Measurements from ENCODE around the gene ITPRID2.
"Not testable (repeated sequence)": the region's sequence is repeated elsewhere in the genome, so short reads cannot be mapped to it uniquely, and the experiment has no call there.

Gene ITPRID2

DNA sequence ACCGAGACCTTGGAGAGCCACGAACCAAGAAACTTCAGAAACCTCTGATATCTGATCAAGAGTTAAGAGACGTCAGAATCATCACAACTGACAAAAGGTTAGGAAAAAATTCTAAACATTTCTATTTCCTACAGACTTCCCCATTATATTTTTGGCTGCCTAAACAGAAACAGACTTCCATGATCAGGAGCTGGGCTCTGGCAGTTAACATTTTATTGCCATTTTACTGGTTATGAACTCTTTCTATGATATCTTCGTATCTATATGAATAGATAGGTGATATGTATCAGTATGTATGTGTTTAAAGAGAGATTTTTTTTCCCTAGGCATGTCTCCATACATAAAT is 63.0 kb downstream of the ITPRID2 start:
- intact Hi-C loops (cut with DNase I) = loop anchor here (2.0 to 10.0 kb wide), 3 partner anchors 60 to 212 kb away; partner anchors contain the start of gene ITPRID2
- DNase-seq = no peak

- no peak for DNase-seq
- intact Hi-C loops (cut with DNase I) = loop anchor here (2.0 to 10.0 kb wide), 3 partner anchors 60 to 212 kb away; partner anchors contain the start of gene ITPRID2
These were observed 63.5 kb downstream of the ITPRID2 start for GRCh38 chr2:181955010-181955409.

DNA sequence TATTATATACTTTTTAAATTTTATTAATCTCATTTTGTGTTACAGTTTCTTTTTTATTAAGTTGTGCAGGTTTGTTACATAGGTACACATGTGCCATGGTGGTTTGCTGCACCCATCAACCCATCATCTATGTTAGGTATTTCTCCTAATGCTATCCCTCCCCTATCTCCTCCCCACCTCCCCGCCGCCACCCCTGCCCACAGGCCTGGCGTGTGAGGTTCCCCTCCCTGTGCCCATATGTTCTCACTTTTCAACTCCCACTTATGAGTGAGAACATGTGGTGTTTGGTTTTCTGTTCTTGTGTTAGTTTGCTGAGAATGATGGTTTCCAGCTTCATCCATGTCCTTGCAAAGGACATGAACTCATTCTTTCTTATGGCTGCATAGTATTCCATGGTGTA is 64.3 kb downstream of the ITPRID2 start:
- not testable (repeated sequence) for DNase-seq
- intact Hi-C loops (cut with DNase I) = loop anchor here (2.0 to 10.0 kb wide), 3 partner anchors 61 to 213 kb away; partner anchors contain the start of gene ITPRID2

- DNase-seq = no peak
- intact Hi-C loops (cut with DNase I) = loop anchor here (10.0 kb wide), 2 partner anchors 63 to 117 kb away; partner anchors contain the start of gene ITPRID2
These were observed 66.1 kb downstream of the ITPRID2 start for GRCh38 chr2:181957668-181958067.

DNA sequence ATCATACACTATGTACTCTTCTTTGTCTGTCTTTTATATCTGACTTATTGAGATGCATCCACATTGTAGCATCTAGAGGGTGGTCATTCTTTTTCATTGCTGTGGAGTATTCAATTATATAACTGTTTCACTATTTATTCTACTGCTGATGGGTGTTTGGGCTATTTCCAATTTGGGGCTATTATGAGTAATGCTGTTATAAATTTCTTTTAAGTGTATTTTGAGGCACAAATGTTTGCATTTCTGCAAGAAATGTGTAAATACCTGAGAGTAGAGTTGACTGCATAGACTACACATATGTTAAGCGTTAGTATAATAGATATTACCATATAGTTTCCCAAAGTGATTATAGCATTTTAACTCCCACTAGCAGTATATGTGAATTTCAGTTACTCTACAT is 67.2 kb downstream of the ITPRID2 start:
- intact Hi-C loops (cut with DNase I) = loop anchor here (10.0 kb wide), 2 partner anchors 64 to 116 kb away; partner anchors contain the start of gene ITPRID2
- no peak for DNase-seq

GRCh38 chr2:181959508-181959907 is 68.0 kb downstream of the ITPRID2 start:
- intact Hi-C loops (cut with DNase I) = loop anchor here (10.0 kb wide), 2 partner anchors 65 to 115 kb away; partner anchors contain the start of gene ITPRID2

GRCh38 chr2:181961167-181961566 is 69.6 kb downstream of the ITPRID2 start:
- peak in 1 of 10 donors; percentile 83 for DNase-seq
- intact Hi-C loops (cut with DNase I) = not testable (repeated sequence)

More at GRCh38 chr2:181959508-181959907, 68.0 kb downstream of the ITPRID2 start:
- no peak for DNase-seq

DNA sequence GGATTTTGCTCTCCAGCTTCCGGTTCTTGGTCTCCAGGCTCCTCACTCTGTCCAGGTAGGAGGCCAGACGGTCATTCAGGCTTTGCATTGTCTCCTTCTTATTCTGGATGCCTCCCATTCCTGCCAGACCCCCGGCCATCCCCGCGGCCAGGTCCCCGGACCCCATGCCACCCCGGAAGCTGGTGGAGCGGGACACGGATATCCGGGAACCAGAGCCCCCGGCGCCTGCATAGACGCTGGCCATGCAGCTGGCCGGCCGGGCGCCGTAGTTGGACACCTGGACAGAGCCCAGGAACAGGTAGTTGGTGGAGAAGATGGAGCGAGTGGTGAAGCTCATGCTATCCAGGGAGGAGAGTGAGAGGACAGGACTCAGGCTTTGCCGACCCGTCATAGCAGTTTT is 70.6 kb downstream of the ITPRID2 start:
- no peak for DNase-seq
- intact Hi-C loops (cut with DNase I) = no loop called here

- DNase-seq = no peak
- intact Hi-C loops (cut with DNase I) = no loop called here
These were observed 78.7 kb downstream of the ITPRID2 start for GRCh38 chr2:181970160-181970794.

- intact Hi-C loops (cut with DNase I) = no loop called here
These were observed 79.5 kb downstream of the ITPRID2 start for GRCh38 chr2:181971032-181971431.

GRCh38 chr2:181972431-181973170 is 81.1 kb downstream of the ITPRID2 start:
- intact Hi-C loops (cut with DNase I) = no loop called here
- no peak for DNase-seq

More at GRCh38 chr2:181971032-181971431, 79.5 kb downstream of the ITPRID2 start:
- DNase-seq = no peak

DNA sequence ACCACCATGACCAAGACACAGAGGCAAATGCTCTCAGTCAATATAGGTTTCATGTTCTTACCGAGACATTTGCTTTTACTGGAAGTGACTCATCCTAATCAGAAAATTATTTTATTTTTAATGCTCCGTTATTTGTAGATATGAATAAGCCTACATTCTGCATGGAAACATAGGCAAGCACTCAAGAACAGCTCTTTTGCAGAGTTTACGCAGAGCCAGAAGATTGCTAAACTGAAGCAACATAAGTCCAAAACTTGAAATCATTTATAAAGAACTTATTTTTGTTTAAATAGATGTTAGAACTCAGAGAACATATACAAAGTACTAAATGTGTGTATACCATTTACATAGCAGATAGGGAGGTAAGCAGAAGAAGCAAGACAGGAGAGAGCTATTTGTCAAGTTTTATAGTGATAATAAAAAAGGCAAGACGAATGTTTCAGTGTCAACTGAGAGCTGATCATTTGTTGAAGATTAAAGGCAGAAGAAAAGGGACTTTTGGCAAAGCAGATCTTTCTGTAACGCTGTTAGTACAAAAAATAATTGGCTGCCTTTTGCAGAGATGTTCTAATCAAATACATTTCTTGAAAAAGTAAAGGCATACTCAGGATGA is 81.7 kb downstream of the ITPRID2 start:
- no peak for DNase-seq
- intact Hi-C loops (cut with DNase I) = no loop called here

DNA sequence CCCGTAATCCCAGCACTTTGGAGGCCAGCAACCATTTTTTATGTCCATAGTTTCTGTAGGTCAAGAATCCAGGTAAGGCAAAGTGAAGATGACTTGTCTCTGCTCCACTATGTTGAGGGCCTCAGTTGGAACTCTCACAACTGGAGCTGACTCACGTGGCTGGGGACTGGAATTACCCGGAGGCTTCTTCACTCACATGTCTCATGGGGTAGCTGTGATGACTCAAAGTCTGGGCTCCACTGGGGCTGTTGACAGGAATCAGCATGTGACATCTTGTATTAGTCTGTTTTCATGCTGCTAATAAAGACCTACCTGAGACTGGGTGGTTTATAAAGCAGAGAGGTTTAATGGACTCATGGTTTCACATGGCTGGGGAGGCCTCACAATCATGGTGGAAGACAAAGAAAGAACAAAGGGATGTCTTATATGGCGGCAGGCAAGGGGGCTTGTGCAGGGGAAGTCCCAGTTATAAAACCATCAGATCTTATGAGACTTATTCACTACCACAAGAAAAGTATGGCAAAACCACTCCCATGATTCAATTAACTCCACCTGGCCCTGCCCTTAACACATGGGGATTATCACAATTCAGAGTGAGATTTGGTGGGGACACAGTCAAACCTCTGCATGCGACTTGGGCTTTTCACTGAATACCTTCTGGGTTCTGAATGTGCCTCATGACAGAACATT is 86.3 kb downstream of the ITPRID2 start:
- intact Hi-C loops (cut with DNase I) = no loop called here
- DNase-seq = no peak

GRCh38 chr2:181978351-181979150 is 87.0 kb downstream of the ITPRID2 start:
- no peak for DNase-seq
- intact Hi-C loops (cut with DNase I) = no loop called here

Measured in posterior cingulate gyrus (tissue), 11 donors.